GM18508 (cell line): ENCODE data around the gene HMGCS2.

Experiments used
- ATAC-seq: cut with Tn5 transposase; IDR thresholded peaks from one replicate; pipeline ENCODE4 v1.9.1; 2021; ENCODE audit warnings: moderate number of reproducible peaks; ENCODE audit not compliant: insufficient read depth, unreplicated experiment

The HMGCS2 gene

GRCh38 chr1:119768778-119769177, at the start of gene HMGCS2:
HMGCS2 (minus strand) TSS chr1:119768905; CDS start chr1:119768844, 61 bp downstream.
- no peak for ATAC-seq

- ATAC-seq: no peak
These were observed 49.5 kb upstream of the HMGCS2 start for GRCh38 chr1:119818181-119818580.

GRCh38 chr1:119816407-119816806, 47.7 kb upstream of the HMGCS2 start:
- ATAC-seq: no peak

GRCh38 chr1:119815928-119816327, 47.2 kb upstream of the HMGCS2 start:
- ATAC-seq: no peak

- ATAC-seq: no peak
These were observed 46.7 kb upstream of the HMGCS2 start for GRCh38 chr1:119815361-119815760.

GRCh38 chr1:119814288-119814687, 45.6 kb upstream of the HMGCS2 start:
- no peak for ATAC-seq

GRCh38 chr1:119811985-119812557, 43.4 kb upstream of the HMGCS2 start:
- ATAC-seq: no peak

GRCh38 chr1:119811387-119811786, 42.7 kb upstream of the HMGCS2 start, which contains the start of gene REG4:
REG4 (minus strand) TSS chr1:119811460; CDS start chr1:119808769, 2,691 bp downstream.
- no peak for ATAC-seq

- ATAC-seq: no peak
These were observed 40.4 kb upstream of the HMGCS2 start for GRCh38 chr1:119808972-119809550.

GRCh38 chr1:119808491-119808890, 39.8 kb upstream of the HMGCS2 start:
- no peak for ATAC-seq

- ATAC-seq: no peak
These were observed 37.8 kb upstream of the HMGCS2 start for GRCh38 chr1:119806489-119806888.

GRCh38 chr1:119805746-119806145, 37.0 kb upstream of the HMGCS2 start:
- ATAC-seq: no peak

GRCh38 chr1:119805247-119805646, 36.5 kb upstream of the HMGCS2 start:
- ATAC-seq: no peak

- no peak for ATAC-seq
These were observed 31.0 kb upstream of the HMGCS2 start for GRCh38 chr1:119799599-119800177.

- no peak for ATAC-seq
These were observed 30.3 kb upstream of the HMGCS2 start for GRCh38 chr1:119799003-119799402.

GRCh38 chr1:119797606-119798005, 28.9 kb upstream of the HMGCS2 start:
- ATAC-seq: no peak

- ATAC-seq: no peak
These were observed 28.5 kb upstream of the HMGCS2 start for GRCh38 chr1:119797162-119797561.

- no peak for ATAC-seq
These were observed 26.8 kb upstream of the HMGCS2 start for GRCh38 chr1:119795261-119796200.

- no peak for ATAC-seq
These were observed 26.2 kb upstream of the HMGCS2 start for GRCh38 chr1:119794876-119795240.

- no peak for ATAC-seq
These were observed 25.6 kb upstream of the HMGCS2 start for GRCh38 chr1:119794230-119794875.
